NCI-H82 (cell line): ENCODE measurements around the gene RUBCNL.
"Not testable (repeated sequence)": the region's sequence is repeated elsewhere in the genome, so short reads cannot be mapped to it uniquely, and the experiment has no call there.

Experiments used
- DNase-seq: peaks from one replicate; lab custom pipeline; 2025; lab: John Stamatoyannopoulos, UW

RUBCNL gene, protein sequence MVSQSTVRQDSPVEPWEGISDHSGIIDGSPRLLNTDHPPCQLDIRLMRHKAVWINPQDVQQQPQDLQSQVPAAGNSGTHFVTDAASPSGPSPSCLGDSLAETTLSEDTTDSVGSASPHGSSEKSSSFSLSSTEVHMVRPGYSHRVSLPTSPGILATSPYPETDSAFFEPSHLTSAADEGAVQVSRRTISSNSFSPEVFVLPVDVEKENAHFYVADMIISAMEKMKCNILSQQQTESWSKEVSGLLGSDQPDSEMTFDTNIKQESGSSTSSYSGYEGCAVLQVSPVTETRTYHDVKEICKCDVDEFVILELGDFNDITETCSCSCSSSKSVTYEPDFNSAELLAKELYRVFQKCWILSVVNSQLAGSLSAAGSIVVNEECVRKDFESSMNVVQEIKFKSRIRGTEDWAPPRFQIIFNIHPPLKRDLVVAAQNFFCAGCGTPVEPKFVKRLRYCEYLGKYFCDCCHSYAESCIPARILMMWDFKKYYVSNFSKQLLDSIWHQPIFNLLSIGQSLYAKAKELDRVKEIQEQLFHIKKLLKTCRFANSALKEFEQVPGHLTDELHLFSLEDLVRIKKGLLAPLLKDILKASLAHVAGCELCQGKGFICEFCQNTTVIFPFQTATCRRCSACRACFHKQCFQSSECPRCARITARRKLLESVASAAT

DNA sequence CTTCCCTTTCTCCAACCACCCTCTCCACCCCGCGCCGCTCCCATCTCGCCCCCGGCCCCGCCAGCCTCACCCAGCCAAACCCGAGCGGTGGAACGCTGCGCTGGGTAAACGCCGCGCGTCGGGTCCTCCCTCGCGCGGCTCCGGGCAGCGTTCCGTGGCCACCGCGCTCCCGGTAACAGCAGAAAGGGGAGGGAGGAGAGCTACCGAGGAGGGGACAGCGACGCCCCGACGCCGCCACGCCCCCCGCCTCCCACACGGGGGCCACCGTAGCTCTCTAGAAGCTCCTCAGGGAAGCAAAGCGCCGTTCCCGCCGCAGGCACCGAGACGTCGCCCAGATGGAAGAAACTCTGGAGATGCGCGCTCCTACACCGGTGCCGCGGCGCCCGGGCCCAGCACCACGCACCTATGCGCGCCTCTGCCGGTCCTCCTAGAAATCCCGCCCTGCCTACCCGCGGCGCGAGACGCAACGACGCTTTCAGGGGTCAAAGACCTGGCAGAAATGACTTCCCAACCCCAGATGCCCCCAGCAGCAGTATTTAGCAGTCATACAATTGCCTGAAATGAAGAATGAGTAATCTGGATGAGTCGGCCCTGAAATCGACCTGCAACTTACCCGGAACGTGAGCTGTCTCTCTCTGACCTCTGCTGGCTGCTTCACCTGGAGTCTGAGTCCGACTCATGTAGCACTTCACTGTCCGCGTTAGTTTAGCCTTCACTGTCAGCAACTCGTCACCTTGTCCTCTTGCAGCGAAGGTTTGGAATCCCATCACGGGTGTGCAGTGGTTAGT, at the start of gene RUBCNL:
RUBCNL (minus strand) TSS at position 189 of the 788 bp plus-strand sequence. CDS start 14,777 bp downstream, outside the sequence.
- DNase-seq, result peak; percentile 59

DNA sequence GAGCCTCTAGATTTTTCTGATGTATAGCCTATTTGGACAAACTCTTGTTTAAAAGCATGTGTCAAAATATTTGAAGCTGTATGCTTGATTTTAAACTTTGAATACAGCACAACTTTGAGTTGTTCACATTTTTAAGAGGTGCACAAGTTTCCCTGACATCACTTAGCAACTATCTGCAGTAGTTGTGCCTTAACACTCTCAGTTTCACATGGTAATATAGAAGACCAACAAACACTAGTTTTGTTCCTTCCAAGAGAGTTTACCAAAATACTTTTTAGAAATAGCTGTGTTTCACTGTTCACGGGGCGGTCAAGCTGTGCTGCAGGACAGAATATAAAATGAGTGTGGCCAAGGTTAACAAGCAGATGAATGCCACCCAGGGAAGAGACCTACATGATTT, 42.5 kb upstream of the RUBCNL start:
- DNase-seq, result not testable (repeated sequence)

DNA sequence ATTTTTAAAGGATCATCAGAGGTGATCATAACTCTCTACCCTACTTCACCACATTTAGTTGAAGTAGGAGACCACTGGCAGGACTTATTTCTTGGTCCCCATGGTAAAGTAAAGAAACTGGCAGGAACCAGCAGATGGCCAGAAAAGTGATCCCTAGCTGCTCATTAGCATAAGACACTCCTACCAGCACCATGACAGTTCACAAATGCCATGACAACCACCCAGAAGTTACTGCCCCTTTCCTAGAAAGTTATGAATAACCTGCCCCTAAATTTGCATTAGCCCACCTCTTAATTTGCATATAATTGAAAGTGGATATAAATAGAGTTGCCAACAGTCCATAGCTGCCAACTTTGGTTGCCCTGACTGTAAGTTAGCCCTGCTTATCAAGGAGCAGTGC, 18.4 kb upstream of the RUBCNL start:
- DNase-seq, result no peak

DNA sequence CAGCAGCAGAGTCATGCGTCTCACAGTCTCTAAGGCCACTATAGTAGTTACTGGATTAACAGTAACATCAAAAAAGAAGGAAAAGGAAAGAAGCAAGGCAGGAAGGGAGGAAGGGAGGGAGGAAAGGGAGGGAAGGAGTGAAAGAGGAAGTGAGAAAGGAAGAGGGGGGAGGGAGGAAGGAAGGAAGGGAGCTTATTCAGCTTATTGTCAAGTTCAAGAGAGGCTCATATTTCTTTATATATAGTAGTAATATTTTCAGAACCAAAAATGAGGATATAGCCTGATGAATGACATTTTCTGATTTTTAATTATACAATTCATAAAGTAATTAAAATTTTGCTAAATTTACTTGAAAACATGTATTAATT, 17.7 kb upstream of the RUBCNL start:
- no peak for DNase-seq

DNA sequence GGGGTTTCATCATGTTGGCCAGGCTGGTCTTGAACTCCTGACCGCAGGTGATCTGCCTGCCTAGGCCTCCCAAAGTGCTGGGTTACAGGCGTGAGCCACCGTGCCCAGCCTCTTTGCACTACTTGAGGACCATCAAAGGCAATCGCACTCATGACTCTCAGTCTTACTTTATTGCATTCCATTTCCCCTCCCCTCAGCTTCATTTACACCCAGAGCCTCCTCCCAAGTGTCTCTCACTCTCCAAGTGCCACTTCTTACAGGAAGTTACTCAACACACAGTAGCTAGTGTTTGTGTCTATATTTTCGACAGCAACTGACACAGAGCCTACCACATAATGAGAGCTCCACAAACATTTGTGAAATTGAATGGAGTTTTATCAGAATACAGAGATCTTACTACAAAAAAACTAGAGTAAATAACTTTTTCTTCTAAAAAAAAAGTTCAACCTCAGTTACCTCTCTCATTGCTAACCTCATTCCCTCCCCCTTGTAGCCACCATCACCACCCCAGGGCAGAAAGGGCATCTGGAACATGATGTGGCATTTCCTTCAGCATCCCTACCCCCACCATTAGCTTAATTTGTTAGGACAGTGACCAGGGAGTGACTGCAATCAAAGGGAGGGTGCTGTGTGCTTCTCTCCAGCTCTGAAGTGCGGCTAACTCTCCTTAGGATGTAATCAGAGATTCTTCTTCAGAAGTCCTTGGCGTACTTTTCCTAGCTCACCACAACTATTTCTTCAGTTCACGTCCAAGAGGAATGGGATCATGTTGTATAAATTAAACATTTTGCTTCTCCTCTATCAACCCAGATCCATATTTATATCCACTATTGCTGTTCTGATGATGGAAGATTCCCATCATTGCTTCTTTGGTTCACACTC, 17.0 kb upstream of the RUBCNL start:
- DNase-seq, result no peak

DNA sequence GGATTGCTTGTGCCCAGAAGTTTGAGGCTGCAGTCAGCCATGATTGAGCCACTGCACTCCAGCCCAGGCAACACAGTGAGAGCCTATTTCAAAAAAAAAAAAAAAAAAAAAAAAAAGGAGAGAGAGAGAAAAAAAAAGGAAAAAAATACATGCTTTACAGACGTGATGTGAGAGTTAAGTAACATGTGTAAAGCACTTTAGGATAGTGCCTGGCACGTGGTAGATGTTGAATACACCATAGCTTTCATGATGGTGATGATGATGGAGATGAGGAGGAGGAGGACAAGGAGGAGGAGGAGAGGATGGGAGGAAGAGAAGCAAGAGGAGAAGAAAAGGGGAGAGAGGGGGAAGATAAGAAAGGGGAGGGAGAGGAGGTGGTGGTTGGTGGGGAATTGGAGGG, 15.1 kb upstream of the RUBCNL start:
- no peak for DNase-seq

DNA sequence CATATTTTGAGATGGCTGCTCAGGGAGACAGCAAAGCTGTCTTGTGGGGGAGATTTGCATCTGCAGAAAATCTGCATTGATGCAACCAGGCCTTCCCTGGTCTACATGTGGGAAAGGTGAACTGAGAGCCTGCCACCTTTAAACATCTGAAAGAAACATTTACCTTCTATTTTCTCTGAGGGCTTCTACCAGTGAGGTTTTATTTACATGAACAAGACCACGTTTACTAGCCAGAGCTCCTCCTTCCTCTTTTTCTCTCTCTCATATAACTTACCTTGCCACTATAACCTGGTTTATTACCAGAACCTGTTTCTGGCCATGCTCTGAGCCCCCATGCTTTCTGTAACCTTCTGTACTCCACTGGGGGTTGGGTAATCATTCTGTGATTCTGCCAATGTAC, 14.4 kb upstream of the RUBCNL start:
- no peak for DNase-seq

DNA sequence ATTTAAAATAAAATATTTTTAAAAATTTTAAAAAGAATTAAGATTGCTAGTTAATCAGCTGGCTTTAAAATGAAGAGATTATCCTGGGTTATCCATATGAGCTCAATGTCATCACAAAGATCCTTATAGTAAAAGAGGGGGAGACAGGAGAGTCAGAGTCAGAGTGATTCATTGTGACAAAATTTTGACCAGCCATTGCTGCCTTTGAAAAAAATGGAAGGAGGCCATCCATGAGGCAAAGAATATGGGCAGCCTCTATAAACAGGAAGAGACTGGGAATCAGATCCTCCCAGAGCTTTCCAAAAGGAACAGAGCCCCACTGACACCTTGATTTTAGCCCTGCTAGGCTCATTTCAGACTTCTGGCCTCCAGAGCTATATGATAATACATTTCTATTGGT, 9.3 kb upstream of the RUBCNL start:
- no peak for DNase-seq

DNA sequence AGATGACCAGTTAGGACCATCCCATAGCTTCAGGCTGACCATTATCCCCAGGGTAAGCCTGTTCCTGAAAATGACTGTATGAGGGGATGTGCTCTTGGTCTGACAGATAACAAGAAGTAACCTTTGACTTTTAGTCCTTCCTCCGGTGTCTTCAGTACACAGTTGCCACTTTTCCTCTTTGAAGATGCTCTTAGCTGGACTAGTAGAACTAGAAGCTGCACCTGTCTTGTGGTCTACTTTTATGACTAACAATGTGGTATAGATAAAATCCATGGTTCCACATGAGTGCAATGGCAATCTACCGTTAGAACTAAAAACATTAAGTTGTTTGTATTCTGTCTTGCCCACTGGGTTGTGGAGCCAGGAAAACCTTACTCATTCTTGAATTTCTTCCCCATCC, 5.9 kb upstream of the RUBCNL start:
- no peak for DNase-seq

DNA sequence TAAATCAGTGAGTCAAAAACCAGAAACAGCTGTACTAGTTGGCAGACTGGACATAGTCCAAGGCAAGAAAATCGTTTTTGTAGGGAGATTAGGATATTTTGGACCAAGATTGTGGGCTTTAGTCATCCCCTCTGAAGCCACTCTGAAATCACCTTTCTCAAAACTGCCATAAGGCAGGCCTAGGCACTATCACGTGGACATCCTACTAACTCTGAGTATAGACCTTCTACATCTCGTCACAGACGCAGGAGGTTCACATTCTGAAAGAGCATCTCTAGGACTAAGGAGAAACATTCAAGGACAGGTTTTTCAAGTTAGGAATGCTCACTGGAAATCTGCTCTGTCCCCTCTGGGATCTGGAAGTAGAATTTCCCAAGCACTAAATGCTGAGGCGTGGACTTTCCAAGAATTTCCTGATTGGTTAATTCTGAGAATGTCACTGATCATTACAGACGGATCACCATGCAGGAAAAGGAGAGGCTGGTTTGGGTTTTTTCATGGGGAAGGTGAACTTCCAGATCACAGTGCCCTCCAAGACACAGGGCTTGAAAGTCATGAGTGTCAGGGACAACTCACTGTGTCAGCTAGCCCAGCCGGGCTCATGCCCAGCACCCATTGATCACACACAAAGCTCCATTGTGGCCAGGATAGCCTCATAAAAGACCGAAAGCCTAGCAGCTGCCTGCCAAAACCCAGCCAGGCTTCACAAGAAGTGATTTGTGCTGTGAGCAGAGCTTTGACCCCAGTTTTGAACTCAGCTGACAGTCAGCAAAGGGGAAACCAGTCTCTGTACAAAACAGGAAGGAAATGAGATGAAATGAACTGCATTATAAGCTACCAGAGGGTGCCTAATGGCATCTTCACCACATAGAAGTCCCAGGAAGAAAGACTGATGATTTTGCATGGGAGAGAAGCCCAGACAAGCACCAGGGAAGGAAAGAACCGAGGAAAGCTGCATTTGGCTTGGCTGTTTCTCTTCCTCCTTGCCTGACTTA, 2.7 kb upstream of the RUBCNL start:
- DNase-seq, result no peak

DNA sequence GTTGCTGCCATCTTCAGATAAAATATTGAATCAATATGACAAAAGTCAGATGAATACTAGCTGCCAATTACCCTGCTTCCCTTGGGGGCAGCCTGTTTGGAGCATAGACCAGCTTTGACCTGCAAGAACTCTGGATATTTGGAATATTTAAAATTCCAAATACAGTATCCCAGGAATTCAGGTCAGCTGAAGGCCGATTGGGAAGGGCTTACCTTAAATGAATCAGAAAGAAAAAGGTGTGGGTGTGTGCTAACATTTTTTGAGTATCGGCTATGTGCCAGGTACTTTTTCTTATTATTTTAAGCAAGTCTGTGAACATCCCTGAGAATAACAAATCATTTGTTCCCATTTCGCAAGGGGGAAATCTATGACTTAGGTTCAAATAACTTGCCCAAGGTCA, 1.8 kb upstream of the RUBCNL start:
- no peak for DNase-seq

DNA sequence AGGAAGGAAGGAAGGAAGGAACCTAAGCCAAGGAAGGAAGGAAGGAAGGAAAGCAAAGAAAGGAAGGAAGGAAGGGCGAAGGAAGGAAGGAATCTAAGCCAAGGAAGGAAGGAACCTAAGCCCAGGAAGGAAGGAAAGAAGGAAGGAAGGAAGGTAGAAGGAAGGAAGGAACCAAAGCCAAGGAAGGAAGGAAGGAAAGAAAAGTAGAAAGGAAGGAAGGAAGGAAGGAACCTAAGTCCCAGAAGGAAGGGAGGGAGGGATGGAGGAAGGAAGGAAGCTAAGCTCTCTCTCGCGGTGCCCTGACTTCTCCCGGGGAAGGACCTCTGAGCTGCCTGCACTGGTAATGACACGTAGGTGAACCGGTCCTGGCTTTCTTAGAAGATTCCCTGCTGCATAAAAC, 1.3 kb upstream of the RUBCNL start:
- DNase-seq, result no peak

DNA sequence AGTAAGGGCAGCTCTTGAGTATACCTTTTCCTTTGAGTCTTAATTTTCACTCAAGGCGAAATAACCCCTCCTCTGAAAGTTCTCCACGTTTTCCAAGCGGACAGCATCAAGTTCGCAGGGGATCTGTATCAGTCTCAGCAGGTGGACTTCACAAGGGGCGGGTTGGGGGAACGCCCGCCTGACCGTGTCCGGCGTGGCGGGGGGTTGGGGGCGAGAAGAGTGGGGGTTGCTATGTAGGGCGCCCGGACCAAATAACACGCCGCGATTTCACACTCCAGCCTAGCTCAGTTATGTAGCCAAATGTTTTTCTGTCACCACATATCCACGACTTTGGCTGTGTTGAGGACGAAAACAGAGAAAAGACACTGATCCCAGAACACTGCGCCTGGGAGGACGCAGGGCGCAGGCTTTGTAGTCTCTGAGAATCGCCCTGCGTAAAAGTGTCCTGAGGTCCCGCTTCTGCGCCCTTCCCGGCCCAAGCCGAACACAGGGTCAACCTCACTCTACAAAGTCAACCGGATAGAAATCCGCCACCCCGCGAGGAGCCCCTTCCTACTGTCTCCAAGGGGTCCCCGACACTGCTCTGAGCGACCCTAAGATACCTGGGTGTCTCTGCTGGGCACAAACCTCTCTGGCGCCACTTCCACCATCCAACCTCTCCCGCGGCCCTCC, 524 bp downstream of the RUBCNL start:
- DNase-seq, result no peak

DNA sequence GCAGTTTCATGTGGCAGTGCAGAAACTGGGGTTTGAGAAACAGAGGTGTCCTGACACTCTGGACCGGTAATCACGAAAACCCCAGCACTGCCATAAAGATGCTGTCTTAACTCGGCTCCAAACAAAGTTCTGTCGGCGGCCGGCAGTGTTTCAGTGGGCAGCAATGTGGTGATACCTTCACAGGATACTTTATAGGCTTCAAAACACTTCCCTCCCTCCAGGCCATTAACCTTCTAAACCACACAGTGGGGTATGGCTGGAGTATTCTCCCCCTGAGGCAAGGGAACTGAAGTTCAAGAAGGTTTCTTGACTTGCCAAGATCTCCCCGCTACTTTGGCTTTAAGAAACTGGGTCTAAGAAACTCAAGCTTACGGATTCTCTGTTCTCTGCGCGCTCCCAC, 1.1 kb downstream of the RUBCNL start:
- DNase-seq, result no peak

DNA sequence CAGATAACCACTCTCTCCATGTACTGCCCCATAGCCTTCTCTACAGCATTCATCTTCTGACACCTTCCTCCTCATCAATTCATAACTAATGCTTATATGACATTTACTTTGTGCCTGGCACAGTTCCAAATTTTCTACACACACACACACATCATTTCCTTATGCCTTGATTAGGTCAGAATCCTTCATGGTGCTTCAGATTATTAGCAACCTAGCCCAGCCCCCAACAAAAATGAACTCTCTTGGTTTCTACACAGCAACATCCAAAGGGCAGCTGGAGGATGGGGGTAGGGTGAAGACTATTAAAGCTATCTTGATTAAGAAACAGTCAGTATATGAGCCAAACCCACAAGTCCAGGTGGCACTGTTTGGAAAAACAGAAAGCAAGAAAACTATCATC, 3.7 kb downstream of the RUBCNL start:
- DNase-seq, result no peak

DNA sequence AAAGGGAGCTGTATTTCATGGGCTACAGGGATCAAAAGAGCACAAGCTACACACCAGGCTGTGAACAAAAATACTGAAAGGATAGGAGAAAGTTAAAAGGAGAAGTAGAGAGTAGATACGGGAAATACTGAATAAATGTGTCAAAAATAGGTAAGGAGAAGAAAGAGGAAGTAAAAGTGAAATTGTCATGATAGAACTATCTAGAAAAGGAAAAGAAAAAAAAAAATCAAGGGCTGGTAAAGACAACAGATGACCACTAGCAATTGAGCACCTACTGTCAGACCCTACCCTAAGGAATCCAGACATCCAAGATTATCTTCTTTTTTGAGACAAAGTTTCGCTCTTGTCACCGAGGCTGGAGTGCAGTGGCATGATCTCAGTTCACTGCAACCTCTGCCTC, 4.8 kb downstream of the RUBCNL start:
- no peak for DNase-seq

DNA sequence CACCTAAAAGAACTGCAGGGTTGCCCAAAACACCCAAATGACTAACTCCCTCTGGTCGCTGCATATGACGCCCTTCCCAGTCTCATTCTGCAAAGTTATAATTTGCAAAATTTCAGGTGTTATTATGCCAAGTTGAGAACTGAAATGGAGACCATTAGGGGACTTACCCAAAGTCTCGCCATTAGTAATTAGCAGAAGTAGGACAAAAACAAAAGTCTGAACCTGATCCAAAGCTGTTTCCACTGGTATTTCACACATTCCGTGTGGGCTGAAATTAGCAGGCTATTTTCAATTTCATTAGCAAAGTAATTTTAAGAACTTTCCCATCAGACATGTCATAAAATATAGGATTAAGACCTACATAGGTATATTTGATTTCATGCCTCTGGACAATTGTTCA, 6.8 kb downstream of the RUBCNL start:
- DNase-seq, result no peak

DNA sequence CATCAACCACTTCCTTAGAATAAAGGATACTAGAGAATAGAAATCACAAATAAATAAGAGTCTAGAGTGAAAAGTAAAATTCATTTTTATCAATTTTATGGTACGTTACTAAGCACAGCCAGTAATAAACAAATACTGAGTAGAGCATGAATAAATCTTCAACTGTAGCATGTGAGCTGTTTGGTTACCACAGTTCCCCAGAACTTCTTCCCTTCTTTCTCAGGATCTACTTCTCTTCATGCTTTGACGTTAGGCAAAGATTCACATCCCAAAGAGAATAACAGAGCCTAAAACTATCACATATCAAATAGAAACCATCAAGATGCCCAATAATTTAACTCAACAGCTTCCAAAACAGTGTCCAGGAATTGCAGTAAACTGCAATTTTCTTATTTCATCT, 7.4 kb downstream of the RUBCNL start:
- DNase-seq, result no peak

DNA sequence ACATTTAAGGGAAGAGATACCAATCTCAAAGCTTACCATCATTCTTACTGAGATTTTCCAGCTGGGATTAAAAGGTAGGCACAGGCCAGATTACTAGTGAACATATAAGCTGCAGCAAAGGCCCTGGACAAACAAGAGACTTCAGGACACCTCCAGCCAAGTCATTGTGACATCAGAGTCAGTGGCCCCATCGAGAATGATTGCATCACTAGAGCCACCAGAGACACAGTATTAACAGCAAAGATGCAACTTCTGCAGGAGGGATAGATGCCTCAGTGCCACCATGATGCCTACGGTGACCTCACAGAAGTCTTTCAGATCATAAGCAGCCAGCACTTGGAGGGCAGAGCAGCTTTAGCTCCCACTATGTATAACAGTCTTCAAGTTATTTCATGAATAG, 8.6 kb downstream of the RUBCNL start:
- DNase-seq, result no peak

DNA sequence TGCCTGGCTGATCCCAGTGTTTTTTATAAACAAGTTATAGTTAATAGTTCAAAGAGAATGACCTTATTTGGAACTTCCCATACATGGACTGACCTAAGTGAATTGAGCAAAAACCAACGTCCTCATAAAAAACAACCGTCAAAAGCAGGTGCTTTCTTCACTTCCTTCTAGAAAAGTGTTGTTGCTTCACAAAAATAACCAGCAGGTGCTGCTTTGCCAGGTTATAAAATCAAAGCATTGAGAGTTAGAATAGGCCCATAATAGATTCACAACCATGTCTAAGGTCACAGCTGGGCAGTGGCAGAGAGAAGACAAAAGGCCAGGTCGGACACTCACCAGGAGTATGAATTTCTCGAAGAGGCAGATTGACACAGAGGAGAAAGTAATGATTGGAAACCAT, 9.5 kb downstream of the RUBCNL start:
- DNase-seq, result no peak
